ENCODE measurements around the gene ESYT1.
"Not testable (repeated sequence)": the region's sequence is repeated elsewhere in the genome, so short reads cannot be mapped to it uniquely, and the experiment has no call there.

Gene ESYT1

GRCh38 chr12:56156464-56157200 lies 28.6 kb downstream of the ESYT1 start:
- DNase-seq (ENCODE audit: low read depth): not testable (repeated sequence)

- DNase-seq (ENCODE audit: low read depth): peak; percentile 20
These were observed 29.3 kb downstream of the ESYT1 start for GRCh38 chr12:56157201-56158028.

GRCh38 chr12:56158029-56158925 lies 30.2 kb downstream of the ESYT1 start, which contains the start of gene MYL6:
MYL6 (plus strand) TSS chr12:56158359; CDS start chr12:56158402, 43 bp downstream.
- peak; percentile 75 for DNase-seq (ENCODE audit: low read depth)

- DNase-seq (ENCODE audit: low read depth): no peak
These were observed 30.9 kb downstream of the ESYT1 start for GRCh38 chr12:56158926-56159461.

- no peak for DNase-seq (ENCODE audit: low read depth)
These were observed 31.6 kb downstream of the ESYT1 start for GRCh38 chr12:56159482-56160192.

- peak; percentile 28 for DNase-seq (ENCODE audit: low read depth)
These were observed 32.2 kb downstream of the ESYT1 start for GRCh38 chr12:56160193-56160763.

GRCh38 chr12:56160894-56161689 lies 33.0 kb downstream of the ESYT1 start:
- DNase-seq (ENCODE audit: low read depth): no peak

- no peak for DNase-seq (ENCODE audit: low read depth)
These were observed 33.8 kb downstream of the ESYT1 start for GRCh38 chr12:56161690-56162351.

GRCh38 chr12:56162468-56163290 lies 34.6 kb downstream of the ESYT1 start:
- DNase-seq (ENCODE audit: low read depth): no peak

- DNase-seq (ENCODE audit: low read depth): no peak
These were observed 35.7 kb downstream of the ESYT1 start for GRCh38 chr12:56163533-56164344.

GRCh38 chr12:56164345-56164729 lies 36.3 kb downstream of the ESYT1 start:
- no peak for DNase-seq (ENCODE audit: low read depth)

- no peak for DNase-seq (ENCODE audit: low read depth)
These were observed 37.3 kb downstream of the ESYT1 start for GRCh38 chr12:56165369-56165768.

- DNase-seq (ENCODE audit: low read depth): no peak
These were observed 41.2 kb downstream of the ESYT1 start for GRCh38 chr12:56169229-56169759.

- DNase-seq (ENCODE audit: low read depth): no peak
These were observed 44.8 kb downstream of the ESYT1 start for GRCh38 chr12:56172839-56173238.

- DNase-seq (ENCODE audit: low read depth): no peak
These were observed 50.3 kb downstream of the ESYT1 start for GRCh38 chr12:56178347-56178746.

GRCh38 chr12:56186957-56187356 lies 58.9 kb downstream of the ESYT1 start:
- no peak for DNase-seq (ENCODE audit: low read depth)

- DNase-seq (ENCODE audit: low read depth): no peak
These were observed 60.2 kb downstream of the ESYT1 start for GRCh38 chr12:56188131-56188777.

Data from stimulated activated CD8-positive, alpha-beta memory T cell treated with anti-CD3 and anti-CD28 coated beads, Interleukin-7, amount 100 ng/mL, for 24 hours (primary cell).